OCI-LY3 (cell line): ENCODE measurements around the gene PIGS.

Source experiments
- CTCF ChIP-seq: fragments of 200-600, 300-600 bp; sonication (generic); IDR thresholded peaks from 2 replicates; pipeline ENCODE4 v1.5.1; 2014; ENCODE audit warnings: antibody characterized with exemption, low read length, low read depth
- EZH2phosphoT487 ChIP-seq: fragments of 200-600 bp; shearing (Covaris generic); IDR thresholded peaks from 2 replicates; pipeline ENCODE4 v1.6.1; 2018; ENCODE audit warnings: antibody characterized with exemption, mixed run types, low read depth

GRCh38 chr17:28519236-28519635 lies 52.1 kb downstream of the PIGS start:
- TF ChIP-seq CTCF (no peak), EZH2phosphoT487 (no peak)
